Transverse colon (tissue), 4 donors: ENCODE data around the gene MRNIP.

Experiments
- POLR2A ChIP-seq: fragments of 450-650 bp; IDR thresholded peaks from one replicate; pipeline ENCODE4 v1.6.1; 2016; ENCODE audit warnings: antibody characterized with exemption, mild to moderate bottlenecking, moderate library complexity
- POLR2AphosphoS5 ChIP-seq, 3 donors: sonication (generic); formaldehyde crosslinking; IDR thresholded peaks; one replicate each; pipeline ENCODE4 v1.6.1; 2016; ENCODE audit warnings: antibody characterized with exemption in 3 of 3
- TF ChIP-seq, protein P1 (sequence below), 5 experiments: fragments of 200-600 bp in 3 of 5; fragments of 450-650 bp in 2 of 5; sonication (generic) in 3 of 5; IDR thresholded peaks; 1 replicate in 2 of 5; 2 replicates in 3 of 5; pipeline ENCODE4 v1.5.1; 2016 to 2017; ENCODE audit warnings: antibody characterized with exemption in 5 of 5, inconsistent platforms in 3 of 5, mild to moderate bottlenecking in 2 of 5, moderate library complexity in 1 of 5

DNA sequence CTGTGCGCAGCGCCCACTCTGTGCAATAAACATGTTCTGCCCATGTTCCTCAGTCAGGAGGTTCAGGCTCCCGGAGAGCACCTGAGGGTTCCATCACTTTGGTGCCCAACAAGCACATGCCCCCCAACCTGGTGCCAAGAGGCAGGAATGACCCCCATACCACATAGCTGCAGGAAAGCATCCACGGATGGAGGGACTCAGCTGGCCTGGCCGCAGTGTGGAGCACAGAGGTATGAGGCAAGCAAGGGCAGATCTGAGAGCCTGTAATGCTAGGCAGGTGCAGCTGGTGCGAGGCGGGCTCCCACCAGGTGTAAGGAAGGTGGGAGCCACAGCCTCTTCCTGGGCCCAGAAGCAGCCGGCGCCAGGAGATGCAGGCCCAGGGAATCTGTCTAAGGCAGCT, 4.3 kb upstream of the MRNIP start:
- TF ChIP-seq, protein P1, sequence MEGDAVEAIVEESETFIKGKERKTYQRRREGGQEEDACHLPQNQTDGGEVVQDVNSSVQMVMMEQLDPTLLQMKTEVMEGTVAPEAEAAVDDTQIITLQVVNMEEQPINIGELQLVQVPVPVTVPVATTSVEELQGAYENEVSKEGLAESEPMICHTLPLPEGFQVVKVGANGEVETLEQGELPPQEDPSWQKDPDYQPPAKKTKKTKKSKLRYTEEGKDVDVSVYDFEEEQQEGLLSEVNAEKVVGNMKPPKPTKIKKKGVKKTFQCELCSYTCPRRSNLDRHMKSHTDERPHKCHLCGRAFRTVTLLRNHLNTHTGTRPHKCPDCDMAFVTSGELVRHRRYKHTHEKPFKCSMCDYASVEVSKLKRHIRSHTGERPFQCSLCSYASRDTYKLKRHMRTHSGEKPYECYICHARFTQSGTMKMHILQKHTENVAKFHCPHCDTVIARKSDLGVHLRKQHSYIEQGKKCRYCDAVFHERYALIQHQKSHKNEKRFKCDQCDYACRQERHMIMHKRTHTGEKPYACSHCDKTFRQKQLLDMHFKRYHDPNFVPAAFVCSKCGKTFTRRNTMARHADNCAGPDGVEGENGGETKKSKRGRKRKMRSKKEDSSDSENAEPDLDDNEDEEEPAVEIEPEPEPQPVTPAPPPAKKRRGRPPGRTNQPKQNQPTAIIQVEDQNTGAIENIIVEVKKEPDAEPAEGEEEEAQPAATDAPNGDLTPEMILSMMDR (IDR thresholded peaks at IDR 0.05): no peak
- TF ChIP-seq POLR2A: no peak
- no peak for TF ChIP-seq POLR2AphosphoS5 (IDR thresholded peaks at IDR 0.05)
